GM23338 (cell line): ENCODE measurements around the gene HEXD. TPM values are rescaled to one million over a fixed set of nuclear protein-coding genes. Genes with fewer than 3 reads are reported as not detected.

Experiments used
- ATAC-seq: fragments of 200-7000 bp; cut with Tn5 transposase; 3 replicates; pipeline ENCODE4 v1.9.1; 2020
- DNase-seq: peaks from one replicate; pipeline ENCODE4 v3.0.0-alpha.2; 2015; ENCODE audit warnings: low spot score
- H2AFZ ChIP-seq: fragments of 200-600 bp; sonication (generic); 2 replicates; pipeline ENCODE4 v1.8.0; 2016; ENCODE audit warnings: antibody characterized with exemption, mild to moderate bottlenecking, moderate library complexity
- H3F3A ChIP-seq: fragments of 200-600 bp; sonication (generic); replicated peaks from 2 replicates; pipeline ENCODE4 v1.8.0; 2017; ENCODE audit warnings: antibody characterized with exemption, mixed run types, low read depth
- H3K27ac ChIP-seq: fragments of 200-600 bp; sonication (generic); 2 replicates; pipeline ENCODE4 v1.6.1; 2016; ENCODE audit warnings: low read depth
- H3K27me3 ChIP-seq: fragments of 200-600 bp; sonication (generic); 2 replicates; pipeline ENCODE4 v1.8.0; 2016; ENCODE audit warnings: mild to moderate bottlenecking, mixed run types, moderate library complexity; ENCODE audit not compliant: insufficient read depth
- H3K36me3 ChIP-seq: fragments of 200-600 bp; sonication (generic); 2 replicates; pipeline ENCODE4 v1.8.0; 2016; ENCODE audit warnings: mild to moderate bottlenecking; ENCODE audit not compliant: insufficient read depth
- H3K4me1 ChIP-seq: fragments of 200-600 bp; sonication (generic); 2 replicates; pipeline ENCODE4 v1.8.0; 2016; ENCODE audit warnings: mild to moderate bottlenecking, moderate library complexity; ENCODE audit not compliant: insufficient read depth
- H3K4me2 ChIP-seq: fragments of 200-600 bp; sonication (generic); 2 replicates; pipeline ENCODE4 v1.7.1; 2017; ENCODE audit warnings: mixed run types
- H3K4me3 ChIP-seq: fragments of 200-600 bp; sonication (generic); 2 replicates; pipeline ENCODE4 v1.6.1; 2016; ENCODE audit warnings: mixed run types
- H3K79me2 ChIP-seq: fragments of 200-600 bp; sonication (generic); replicated peaks from 2 replicates; pipeline ENCODE4 v1.8.0; 2017; ENCODE audit warnings: mild to moderate bottlenecking; ENCODE audit not compliant: insufficient read depth
- H3K9me2 ChIP-seq: fragments of 200-600 bp; sonication (generic); 2 replicates; pipeline ENCODE4 v1.8.0; 2017; ENCODE audit not compliant: insufficient read depth
- H4K20me1 ChIP-seq: fragments of 200-600 bp; sonication (generic); replicated peaks from 2 replicates; pipeline ENCODE4 v1.8.0; 2017; ENCODE audit warnings: mild to moderate bottlenecking; ENCODE audit not compliant: insufficient read depth
- H3K27ac Mint-ChIP-seq: 2 replicates; pipeline ENCODE4 v1.8.0; 2020; ENCODE audit warnings: inconsistent platforms, mild to moderate bottlenecking, moderate library complexity, mixed read lengths
- H3K27me3 Mint-ChIP-seq: 3 replicates; pipeline ENCODE4 v1.8.0; 2022; ENCODE audit warnings: low read depth, mild to moderate bottlenecking, moderate library complexity, mixed read lengths, inconsistent platforms; ENCODE audit not compliant: insufficient read depth, poor library complexity
- H3K36me3 Mint-ChIP-seq: 3 replicates; pipeline ENCODE4 v1.8.0; 2021; ENCODE audit warnings: low read depth, mild to moderate bottlenecking, inconsistent platforms, moderate library complexity, mixed read lengths
- H3K4me1 Mint-ChIP-seq: 3 replicates; pipeline ENCODE4 v1.8.0; 2020; ENCODE audit warnings: mild to moderate bottlenecking, inconsistent platforms, mixed read lengths
- H3K4me3 Mint-ChIP-seq: 3 replicates; pipeline ENCODE4 v1.8.0; 2021; ENCODE audit warnings: moderate library complexity, mild to moderate bottlenecking, inconsistent platforms, mixed read lengths
- H3K9me3 Mint-ChIP-seq: 3 replicates; pipeline ENCODE4 v1.8.0; 2020; ENCODE audit warnings: moderate library complexity, mild to moderate bottlenecking, inconsistent platforms, mixed read lengths
- ETS1 ChIP-seq: IDR thresholded peaks from 2 replicates; pipeline ENCODE4 v1.6.1; 2016; ENCODE audit warnings: antibody characterized with exemption
- EZH2 ChIP-seq: fragments of 200-600 bp; sonication (generic); IDR thresholded peaks from one replicate; pipeline ENCODE4 v1.8.0; 2017; ENCODE audit warnings: antibody characterized with exemption, mild to moderate bottlenecking, low read depth; ENCODE audit not compliant: unreplicated experiment
- EZH2phosphoT487 ChIP-seq: fragments of 200-600 bp; sonication (generic); IDR thresholded peaks from one replicate; pipeline ENCODE4 v1.8.1; 2018; ENCODE audit warnings: antibody characterized with exemption; ENCODE audit not compliant: unreplicated experiment
- JUNB ChIP-seq: IDR thresholded peaks from one replicate; pipeline ENCODE4 v1.6.1; 2016; ENCODE audit warnings: antibody characterized with exemption; ENCODE audit not compliant: unreplicated experiment
- NANOG ChIP-seq: IDR thresholded peaks from 2 replicates; pipeline ENCODE4 v1.6.1; 2016; ENCODE audit warnings: antibody characterized with exemption, borderline replicate concordance
- POLR2AphosphoS5 ChIP-seq: IDR thresholded peaks from 2 replicates; pipeline ENCODE4 v1.6.1; 2016; ENCODE audit warnings: antibody characterized with exemption, low read depth
- STAT1 ChIP-seq: IDR thresholded peaks from one replicate; pipeline ENCODE4 v1.6.1; 2016; ENCODE audit warnings: antibody characterized with exemption; ENCODE audit not compliant: unreplicated experiment
- ZNF114 ChIP-seq: fragments of 250-450 bp; sonication (Bioruptor Pico); IDR thresholded peaks from 2 replicates; pipeline ENCODE4 v1.5.0; 2020; ENCODE audit warnings: mild to moderate bottlenecking, moderate library complexity
- ZNF331 ChIP-seq: fragments of 250-450 bp; sonication (Bioruptor Pico); IDR thresholded peaks from 2 replicates; pipeline ENCODE4 v1.5.0; 2020; ENCODE audit warnings: low read depth, mild to moderate bottlenecking, moderate library complexity
- ZNF462 ChIP-seq: fragments of 250-450 bp; sonication (Bioruptor Pico); IDR thresholded peaks from 2 replicates; pipeline ENCODE4 v1.5.0; 2020; ENCODE audit warnings: mild to moderate bottlenecking, moderate library complexity
- polyA plus RNA-seq: library from polyadenylated mRNA; unstranded; fragments of >200 nt; fragmentation: Nextera tagmentation; extraction: Ambion mirVana; gene quantifications from 2 replicates; pipeline ENCODE4 v1.2.1, GENCODE V29; 2016
- total RNA-seq: library from RNA; depleted of rRNA; stranded (reverse); fragments of >200 nt; shearing (Covaris generic); gene quantifications from 2 replicates; pipeline ENCODE4 v1.2.3, GENCODE V29; 2014

Gene HEXD
- total and polyA plus RNA-seq, 2 experiments from 2014 or later, result 11.9 to 31.1 TPM

GRCh38 chr17:82397449-82398335 is 20.5 kb upstream of the HEXD start:
- no peaks in the 10 kb centered on the region; the same call in 1 of the 2 replicates for H4K20me1 ChIP-seq
- Mint-ChIP-seq H3K27me3 (peaks cover 8% of the 10 kb centered on the region), H3K27ac (no peak overlapping the region), H3K36me3 (peaks cover 2% of the 10 kb centered on the region; the same call in 2 of the 3 replicates), H3K9me3 (no peaks in the 10 kb centered on the region), H3K4me1 (no peaks in the 10 kb centered on the region), H3K4me3 (no peak overlapping the region)
- no peak overlapping the region for H2AFZ ChIP-seq
- H3K4me3 ChIP-seq, result no peak overlapping the region
- H3K4me1 ChIP-seq, result no peaks in the 10 kb centered on the region
- H3F3A ChIP-seq, result 0 out of 2 replicates have a peak, but pooled peaks cover 2% of the 10 kb centered on the region
- H3K27me3 ChIP-seq, result no peaks in the 10 kb centered on the region
- H3K9me2 ChIP-seq, result no peaks in the 10 kb centered on the region
- H3K27ac ChIP-seq, result no peak overlapping the region
- ATAC-seq (peak; percentile 55), DNase-seq (no peak)
- no peak overlapping the region for H3K4me2 ChIP-seq
- TF ChIP-seq EZH2phosphoT487, result no peak
- TF ChIP-seq JUNB, result no peak
- no peak for TF ChIP-seq ZNF114 (CRISPR knock-in tag)
- no peaks in the 10 kb centered on the region for H3K36me3 ChIP-seq
- no peaks in the 10 kb centered on the region for H3K79me2 ChIP-seq

GRCh38 chr17:82399041-82399441 is 19.1 kb upstream of the HEXD start:
- no peak overlapping the region for H3K27ac ChIP-seq
- Mint-ChIP-seq H3K27ac (no peak overlapping the region), H3K9me3 (no peaks in the 10 kb centered on the region), H3K36me3 (peaks cover 7% of the 10 kb centered on the region), H3K4me3 (no peak overlapping the region), H3K4me1 (no peaks in the 10 kb centered on the region), H3K27me3 (peaks cover 7% of the 10 kb centered on the region)
- H3K36me3 ChIP-seq, result no peaks in the 10 kb centered on the region
- H2AFZ ChIP-seq, result no peak overlapping the region
- no peak overlapping the region for H3K4me3 ChIP-seq
- H3K9me2 ChIP-seq, result no peaks in the 10 kb centered on the region
- H3K27me3 ChIP-seq, result no peaks in the 10 kb centered on the region
- H3K79me2 ChIP-seq, result no peaks in the 10 kb centered on the region
- 0 out of 2 replicates have a peak, but pooled peaks cover 2% of the 10 kb centered on the region for H3F3A ChIP-seq
- H3K4me1 ChIP-seq, result no peaks in the 10 kb centered on the region
- H4K20me1 ChIP-seq, result no peaks in the 10 kb centered on the region
- no peak for ATAC-seq
- H3K4me2 ChIP-seq, result no peak overlapping the region
- DNase-seq, result no peak
- no peak for TF ChIP-seq EZH2
- no peak for TF ChIP-seq ZNF114 (CRISPR knock-in tag)
- no peak for TF ChIP-seq NANOG
- no peak for TF ChIP-seq JUNB
- TF ChIP-seq ZNF331 (CRISPR knock-in tag), result no peak
- TF ChIP-seq ZNF462, result no peak
- no peak for TF ChIP-seq EZH2phosphoT487
- no peak for TF ChIP-seq STAT1
- no peak for TF ChIP-seq POLR2AphosphoS5
- TF ChIP-seq ETS1, result no peak
